Tibial nerve (tissue), 4 donors: ENCODE measurements around the gene SGMS2.

Source experiments
- CTCF ChIP-seq, 5 experiments: fragments of 200-600 bp in 3 of 5; fragments of 450-650 bp in 2 of 5; sonication (generic) in 3 of 5; IDR thresholded peaks; one replicate each; pipeline ENCODE4 v1.5.1; 2016 to 2019; ENCODE audit warnings: antibody characterized with exemption in 5 of 5, mild to moderate bottlenecking in 3 of 5, moderate library complexity in 2 of 5
- EP300 ChIP-seq, 2 donors: sonication (generic); formaldehyde crosslinking; IDR thresholded peaks; one replicate each; pipeline ENCODE4 v1.6.1; 2017; ENCODE audit warnings: antibody characterized with exemption in 2 of 2, mild to moderate bottlenecking in 1 of 2

GRCh38 chr4:107930821-107931774, 106.4 kb downstream of the SGMS2 start, which contains the start of gene CYP2U1:
- TF ChIP-seq CTCF (IDR thresholded peaks at IDR 0.05) (peak; percentile 16 to 63 (median 24)), EP300 (IDR thresholded peaks at IDR 0.05) (peak in 1 of 2 donors; percentile 73)
